ENCODE measurements around the gene PALMD.

PALMD gene

GRCh38 chr1:99725996-99726395 is 80.1 kb downstream of the PALMD start:
- no peak for DNase-seq (ENCODE audit: low read depth)
- TF ChIP-seq, protein P1, sequence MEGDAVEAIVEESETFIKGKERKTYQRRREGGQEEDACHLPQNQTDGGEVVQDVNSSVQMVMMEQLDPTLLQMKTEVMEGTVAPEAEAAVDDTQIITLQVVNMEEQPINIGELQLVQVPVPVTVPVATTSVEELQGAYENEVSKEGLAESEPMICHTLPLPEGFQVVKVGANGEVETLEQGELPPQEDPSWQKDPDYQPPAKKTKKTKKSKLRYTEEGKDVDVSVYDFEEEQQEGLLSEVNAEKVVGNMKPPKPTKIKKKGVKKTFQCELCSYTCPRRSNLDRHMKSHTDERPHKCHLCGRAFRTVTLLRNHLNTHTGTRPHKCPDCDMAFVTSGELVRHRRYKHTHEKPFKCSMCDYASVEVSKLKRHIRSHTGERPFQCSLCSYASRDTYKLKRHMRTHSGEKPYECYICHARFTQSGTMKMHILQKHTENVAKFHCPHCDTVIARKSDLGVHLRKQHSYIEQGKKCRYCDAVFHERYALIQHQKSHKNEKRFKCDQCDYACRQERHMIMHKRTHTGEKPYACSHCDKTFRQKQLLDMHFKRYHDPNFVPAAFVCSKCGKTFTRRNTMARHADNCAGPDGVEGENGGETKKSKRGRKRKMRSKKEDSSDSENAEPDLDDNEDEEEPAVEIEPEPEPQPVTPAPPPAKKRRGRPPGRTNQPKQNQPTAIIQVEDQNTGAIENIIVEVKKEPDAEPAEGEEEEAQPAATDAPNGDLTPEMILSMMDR (conservative IDR thresholded peaks at IDR 0.05; ENCODE audit: low read depth, low read length) = no peak
- H3K4me3 ChIP-seq (ENCODE audit: low read length) = no peak overlapping the region

GRCh38 chr1:99726407-99726806 is 80.5 kb downstream of the PALMD start:
- no peak for DNase-seq (ENCODE audit: low read depth)
- TF ChIP-seq, protein P1 (conservative IDR thresholded peaks at IDR 0.05; ENCODE audit: low read depth, low read length) = no peak

DNA sequence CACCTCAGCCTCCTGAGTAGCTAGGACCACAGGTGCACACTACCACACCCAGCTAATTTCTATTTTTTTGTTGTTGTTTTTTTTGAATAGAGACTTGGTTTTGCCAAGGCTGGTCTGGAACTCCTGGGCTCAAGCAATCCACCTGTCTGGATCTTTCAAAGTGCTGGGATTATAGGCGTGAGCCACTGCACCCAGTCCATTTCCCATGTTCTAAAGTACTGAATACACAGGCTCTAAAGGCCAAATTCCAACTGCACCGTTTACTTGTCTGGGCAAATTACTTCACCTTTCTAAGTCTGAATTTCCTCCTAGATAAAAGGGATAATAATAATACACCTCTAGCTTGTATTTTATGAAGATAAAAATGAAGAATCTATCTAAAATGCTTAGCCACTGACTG is 80.9 kb downstream of the PALMD start:
- H3K4me3 ChIP-seq (ENCODE audit: low read length) = no peak overlapping the region
- no peak for DNase-seq (ENCODE audit: low read depth)
- TF ChIP-seq, protein P1 (conservative IDR thresholded peaks at IDR 0.05; ENCODE audit: low read depth, low read length) = no peak

More at GRCh38 chr1:99726407-99726806, 80.5 kb downstream of the PALMD start:
- no peak overlapping the region for H3K4me3 ChIP-seq (ENCODE audit: low read length)

GRCh38 chr1:99727575-99728185 is 81.8 kb downstream of the PALMD start:
- no peak overlapping the region for H3K4me3 ChIP-seq (ENCODE audit: low read length)
- TF ChIP-seq, protein P1 (conservative IDR thresholded peaks at IDR 0.05; ENCODE audit: low read depth, low read length) = no peak
- DNase-seq (ENCODE audit: low read depth) = no peak

DNA sequence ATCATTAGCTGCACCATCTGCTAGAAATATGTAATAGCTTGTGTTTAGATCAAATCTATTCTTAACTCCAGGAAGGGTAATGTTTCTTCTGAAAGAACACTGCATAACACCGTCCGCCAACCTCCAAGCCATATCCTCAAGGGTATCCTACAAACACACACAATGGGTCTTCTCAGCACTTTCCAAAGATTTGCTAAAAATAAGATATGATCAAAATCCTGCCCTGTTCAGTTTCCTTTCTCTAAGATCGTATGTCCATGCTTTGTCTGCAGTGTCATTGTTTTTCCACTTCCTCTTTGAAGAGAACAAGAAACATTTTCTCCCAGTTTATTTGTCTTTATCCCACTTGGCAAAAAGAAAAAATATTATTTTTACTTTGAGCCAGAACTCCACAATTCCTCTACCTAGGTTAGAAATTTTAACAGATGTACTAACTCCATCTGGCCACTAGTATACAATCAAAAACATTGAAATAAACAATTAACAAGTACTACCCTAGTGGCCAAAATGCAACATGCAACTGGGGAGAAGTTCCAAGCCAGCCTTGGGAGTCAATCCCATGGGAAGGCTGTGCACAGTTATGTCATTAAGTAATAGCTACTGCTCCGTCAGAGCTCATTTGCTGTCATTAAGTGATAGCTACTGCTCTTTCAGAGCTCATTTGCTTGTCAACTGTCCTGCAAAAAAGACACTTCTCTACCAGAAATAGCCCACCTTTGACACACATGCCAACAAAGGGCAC is 82.8 kb downstream of the PALMD start:
- H3K4me3 ChIP-seq (ENCODE audit: low read length) = no peak overlapping the region
- no peak for DNase-seq (ENCODE audit: low read depth)

DNA sequence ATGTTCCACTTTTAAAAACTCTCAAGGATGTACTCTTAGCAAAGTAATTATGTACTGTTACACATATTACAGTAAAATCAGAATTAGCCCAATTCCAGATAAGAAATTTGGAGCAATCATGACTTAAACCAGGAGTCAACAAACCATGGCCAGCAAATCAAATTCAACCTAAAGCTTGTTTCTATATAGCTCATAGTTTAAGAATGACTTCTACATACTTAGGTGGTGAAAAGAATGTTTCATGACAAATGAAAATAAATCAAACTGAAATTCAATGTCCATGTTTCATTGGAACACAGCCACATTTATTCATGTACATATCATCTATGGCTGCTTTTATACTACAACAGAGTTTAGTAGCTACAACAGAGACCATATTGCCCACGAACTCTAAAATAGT is 85.5 kb downstream of the PALMD start:
- DNase-seq (ENCODE audit: low read depth) = no peak
- H3K4me3 ChIP-seq (ENCODE audit: low read length) = no peak overlapping the region
- TF ChIP-seq, protein P1 (conservative IDR thresholded peaks at IDR 0.05; ENCODE audit: low read depth, low read length) = no peak

More for the DNA sequence above, 82.8 kb downstream of the PALMD start:
- TF ChIP-seq, protein P1 (conservative IDR thresholded peaks at IDR 0.05; ENCODE audit: low read depth, low read length) = peak; percentile 50

- DNase-seq (ENCODE audit: low read depth) = no peak
Measured at GRCh38 chr1:99735852-99736251, 89.9 kb downstream of the PALMD start.

More at GRCh38 chr1:99735852-99736251, 89.9 kb downstream of the PALMD start:
- no peak overlapping the region for H3K4me3 ChIP-seq (ENCODE audit: low read length)
- TF ChIP-seq, protein P1 (conservative IDR thresholded peaks at IDR 0.05; ENCODE audit: low read depth, low read length) = no peak

All from retinal pigment epithelial cell (primary cell).